NCI-H1092 treated with DMSO at 0.1 percent for 48 hours (cell line): ENCODE data around the gene NEK4.
"Not testable (repeated sequence)": the region's sequence is repeated elsewhere in the genome, so short reads cannot be mapped to it uniquely, and the experiment has no call there.

Experiments used
- DNase-seq: peaks from one replicate; lab custom pipeline; 2025; lab: John Stamatoyannopoulos, UW

The NEK4 gene

GRCh38 chr3:52696830-52697631, 73.7 kb downstream of the NEK4 start:
- no peak for DNase-seq

GRCh38 chr3:52695798-52696671, 74.7 kb downstream of the NEK4 start:
- DNase-seq: no peak

- DNase-seq: no peak
Observed at GRCh38 chr3:52694528-52695189, 76.1 kb downstream of the NEK4 start.

- no peak for DNase-seq
Observed at GRCh38 chr3:52693071-52693470, 77.7 kb downstream of the NEK4 start.

- no peak for DNase-seq
Observed at GRCh38 chr3:52690560-52690959, 80.2 kb downstream of the NEK4 start.

DNA sequence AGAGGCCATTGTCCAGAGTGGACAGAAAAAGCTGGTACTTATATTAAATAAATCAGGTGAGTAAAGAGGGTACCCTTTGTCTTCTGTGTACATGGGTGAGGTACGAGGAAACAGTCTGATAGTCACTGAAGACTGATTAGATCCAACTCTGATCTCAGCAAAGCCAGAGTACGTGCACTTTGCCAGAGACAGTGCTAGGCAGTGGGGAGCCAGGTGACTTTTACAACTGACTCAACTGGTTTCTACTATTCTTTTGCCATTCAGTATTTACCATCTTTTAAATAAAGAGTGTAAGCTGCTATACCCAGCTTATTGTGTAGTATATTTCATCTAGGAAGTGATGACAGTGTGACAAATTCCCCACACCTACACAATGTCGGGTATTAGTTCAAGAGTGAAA, 81.6 kb downstream of the NEK4 start:
- no peak for DNase-seq

- DNase-seq: no peak
Observed at GRCh38 chr3:52688266-52688665, 82.5 kb downstream of the NEK4 start.

DNA sequence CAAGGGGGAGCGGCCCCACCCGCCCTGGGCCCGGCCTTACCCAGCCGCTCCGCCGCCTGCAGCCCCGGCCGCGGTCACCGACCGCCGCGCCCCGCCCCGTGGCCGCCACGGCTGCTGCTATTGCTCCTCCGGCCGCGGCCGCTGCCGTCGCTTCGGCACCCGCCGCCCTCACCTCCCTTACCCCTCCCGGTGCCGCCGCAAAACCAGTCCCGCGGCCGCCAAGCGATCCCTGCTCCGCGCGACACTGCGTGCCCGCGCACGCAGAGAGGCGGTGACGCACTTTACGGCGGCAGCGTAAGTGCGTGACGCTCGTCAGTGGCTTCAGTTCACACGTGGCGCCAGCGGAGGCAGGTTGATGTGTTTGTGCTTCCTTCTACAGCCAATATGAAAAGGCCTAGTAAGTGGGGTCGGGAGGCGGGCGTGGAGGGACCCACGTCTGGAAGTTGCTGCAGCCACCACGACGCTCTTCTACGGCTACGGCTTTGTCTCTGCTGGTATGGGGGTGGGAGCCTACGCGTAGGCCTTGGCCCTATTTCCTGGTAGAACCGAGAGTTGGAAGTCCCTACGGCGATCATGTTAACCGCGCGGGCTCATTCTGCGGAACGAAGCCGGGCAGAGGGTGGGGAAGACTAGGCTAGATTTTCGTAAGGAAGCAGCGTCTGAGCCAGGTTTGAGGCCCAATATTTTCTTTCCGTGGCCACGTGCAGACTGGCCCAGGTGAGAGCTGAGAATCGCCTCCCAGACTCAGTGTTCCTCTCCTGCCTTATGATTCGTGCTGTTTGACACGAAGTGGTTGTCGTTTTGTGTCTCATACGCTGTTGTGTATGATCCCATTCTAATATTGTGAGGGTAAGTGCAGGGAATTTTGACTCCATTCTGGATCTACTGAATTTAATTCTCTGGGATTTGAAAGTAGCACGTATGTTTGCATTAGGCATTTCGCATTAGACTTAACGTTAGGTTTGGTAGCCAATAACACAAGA, 84.7 kb downstream of the NEK4 start, which contains the start of the genes GNL3 and PBRM1:
GNL3 (plus strand) TSS at position 324 of the 983 bp plus-strand sequence; CDS start at position 385, 61 bp downstream.
PBRM1 (minus strand) TSS at position 205 of the 983 bp plus-strand sequence.
- peak; percentile 83 for DNase-seq

GRCh38 chr3:52685285-52685708, 85.4 kb downstream of the NEK4 start:
- peak; percentile 76 for DNase-seq

- no peak for DNase-seq
Observed at GRCh38 chr3:52684184-52684583, 86.6 kb downstream of the NEK4 start.

DNA sequence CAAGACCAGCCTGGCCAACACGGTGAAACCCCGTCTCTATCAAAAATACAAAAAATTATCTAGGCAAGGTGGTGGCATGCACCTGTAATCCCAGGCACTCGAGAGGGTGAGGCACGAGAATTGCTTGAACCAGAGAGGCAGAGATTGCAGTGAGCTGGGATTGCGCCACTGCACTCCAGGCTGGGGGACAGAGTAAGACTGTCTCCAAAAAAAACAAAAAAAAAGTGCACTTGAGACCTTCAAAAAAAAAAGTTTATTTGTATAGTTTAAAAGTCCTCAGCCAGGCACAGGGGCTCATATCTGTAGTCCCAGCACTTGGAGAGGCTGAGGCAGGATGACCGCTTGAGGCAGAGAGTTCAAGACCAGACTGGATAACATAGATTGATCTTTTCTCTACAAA, 87.1 kb downstream of the NEK4 start:
- DNase-seq: no peak

DNA sequence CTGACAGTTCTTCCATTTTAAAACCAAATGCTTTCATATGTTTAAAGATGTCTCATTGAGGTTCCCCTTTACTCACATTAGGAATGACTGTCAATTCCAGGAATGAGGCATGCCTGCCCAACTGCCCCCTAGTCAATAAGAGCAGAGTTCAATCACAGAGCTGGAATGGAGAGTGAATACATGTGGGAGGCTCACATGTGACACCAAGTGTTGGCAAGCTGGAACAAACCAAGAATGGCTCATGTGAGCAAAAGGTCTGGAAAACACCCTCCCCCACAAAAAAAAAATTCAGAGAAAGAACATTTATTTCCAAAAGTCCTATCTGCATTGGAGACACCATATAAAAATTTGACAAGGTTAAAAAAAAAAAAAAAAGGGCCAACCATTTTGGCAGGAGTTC, 88.7 kb downstream of the NEK4 start:
- DNase-seq: no peak

GRCh38 chr3:52681596-52681995, 89.1 kb downstream of the NEK4 start:
- DNase-seq: no peak

DNA sequence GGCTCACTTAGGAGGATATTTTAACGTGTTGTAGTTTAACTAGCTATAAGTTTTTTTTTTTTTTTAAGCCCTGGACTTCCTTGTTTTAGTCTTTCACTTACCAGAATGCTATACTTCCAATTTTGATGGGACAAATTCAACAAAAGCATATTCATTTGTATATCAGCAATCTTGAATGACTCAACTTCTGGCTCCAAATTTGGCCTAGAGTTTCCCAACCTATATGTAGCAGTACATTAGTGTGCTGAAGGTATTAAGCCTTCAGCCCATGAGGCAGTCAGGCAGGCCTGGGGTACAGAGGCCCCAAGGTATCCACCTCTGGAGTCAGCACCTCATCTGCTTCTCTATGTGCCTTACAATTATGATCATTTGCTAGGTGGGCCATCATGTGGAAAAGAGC, 90.9 kb downstream of the NEK4 start:
- no peak for DNase-seq

DNA sequence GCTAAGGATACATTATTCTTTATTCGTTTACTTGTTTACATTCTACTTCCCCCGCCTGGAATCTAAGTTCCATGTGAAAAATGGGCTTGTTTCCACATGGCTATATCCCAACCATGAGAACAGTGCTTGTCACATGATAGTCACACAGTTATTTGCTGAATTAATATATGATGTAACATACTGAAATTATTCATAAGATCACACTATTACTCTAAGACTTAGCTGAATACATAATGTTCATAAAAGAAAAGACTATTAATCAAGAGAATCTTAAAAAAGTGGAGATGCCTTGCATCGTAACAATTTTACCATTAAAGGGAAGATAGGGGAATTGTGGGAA, 91.6 kb downstream of the NEK4 start:
- DNase-seq: no peak

DNA sequence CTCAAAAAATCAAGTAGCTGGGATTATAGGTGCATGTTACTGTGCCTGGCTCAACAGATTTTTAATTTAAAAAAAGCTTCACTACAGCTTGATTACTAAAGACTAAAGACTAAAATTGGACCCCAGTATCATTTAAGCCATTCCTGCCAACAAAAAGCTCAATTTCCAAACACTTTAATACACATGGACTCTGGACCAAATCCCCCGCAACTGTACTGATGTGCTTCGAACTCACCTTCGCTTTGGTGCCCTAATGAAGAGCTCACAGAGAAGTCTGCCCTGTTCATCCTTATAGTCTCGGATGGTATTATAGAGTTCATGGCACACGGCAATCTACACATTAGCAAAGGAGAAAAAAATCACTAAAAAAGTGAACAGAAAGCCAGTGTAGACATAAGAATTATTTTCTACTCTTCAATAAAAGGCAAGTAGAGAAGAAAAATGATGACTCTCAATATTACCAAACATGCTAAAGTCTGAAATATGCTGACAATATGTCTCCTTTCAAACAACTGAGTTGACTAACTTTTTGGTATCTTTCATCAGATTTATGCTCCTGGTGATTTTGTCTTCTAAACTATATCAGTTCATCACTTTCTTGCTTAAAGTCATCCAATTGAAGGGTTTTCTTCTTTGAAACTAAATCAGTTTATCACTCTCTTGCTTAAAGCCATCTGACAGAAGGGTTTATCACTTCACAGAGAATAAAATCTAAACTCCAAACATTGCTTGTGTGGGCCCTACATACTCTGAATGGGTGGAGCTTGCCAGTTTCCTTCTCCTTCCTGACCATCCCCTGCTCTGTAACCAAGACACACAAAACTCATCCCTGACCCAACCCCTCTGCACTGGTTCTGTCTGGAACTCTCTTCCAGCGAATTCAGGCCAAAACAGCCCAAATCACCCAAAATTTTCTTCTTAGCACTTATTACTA, 92.2 kb downstream of the NEK4 start:
- DNase-seq: no peak

DNA sequence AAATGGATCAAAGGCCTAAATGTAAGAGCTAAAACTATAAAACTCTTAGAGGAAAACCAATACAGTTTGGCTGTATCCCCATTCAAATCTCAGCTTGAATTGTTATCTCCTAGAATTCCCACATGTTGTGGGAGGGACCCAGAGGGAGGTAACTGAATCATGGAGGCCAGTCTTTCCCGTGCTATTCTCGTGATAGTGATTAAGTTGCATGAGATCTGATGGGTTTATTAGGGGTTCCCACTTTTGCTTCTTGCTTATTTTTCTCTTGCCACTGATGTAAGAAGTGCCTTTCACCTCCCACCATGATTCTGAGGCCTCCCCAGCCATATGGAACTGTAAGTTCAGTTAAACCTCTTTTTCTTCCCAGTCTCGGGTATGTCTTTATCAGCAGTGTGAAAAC, 94.5 kb downstream of the NEK4 start:
- not testable (repeated sequence) for DNase-seq

- DNase-seq: no peak
Observed at GRCh38 chr3:52671676-52672075, 99.1 kb downstream of the NEK4 start.

- no peak for DNase-seq
Observed at GRCh38 chr3:52670621-52671521, 99.9 kb downstream of the NEK4 start.
